ENCODE data around the gene GALC.

The GALC gene

DNA sequence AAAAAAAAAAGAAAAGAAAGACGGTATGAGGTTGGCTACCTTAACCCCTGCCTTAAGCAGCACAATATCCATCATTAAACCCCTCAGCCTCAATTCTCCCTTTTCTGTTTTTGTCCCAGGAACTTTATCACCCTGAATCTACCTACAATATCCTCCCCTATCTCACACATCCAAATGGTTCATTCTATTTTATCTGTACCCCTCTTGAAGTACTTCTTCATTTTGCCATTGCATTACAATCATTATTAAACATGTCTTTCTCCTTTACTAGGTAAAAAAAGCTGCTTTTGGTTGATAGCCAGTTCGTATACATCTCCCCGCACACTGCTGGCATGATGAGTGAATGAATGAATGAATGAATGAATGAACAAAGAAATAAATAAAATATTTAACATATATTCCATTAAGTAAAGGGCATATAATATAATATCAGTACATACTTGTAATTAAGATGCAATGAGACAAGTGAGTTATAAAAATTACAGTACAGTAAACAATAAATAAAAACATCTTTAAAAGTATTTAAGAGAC lies 11.6 kb upstream of the GALC start:
- Histone ChIP-seq H3K36me3 (ENCODE audit: control insufficient read depth, insufficient read depth, low read length) (no peaks in the 10 kb centered on the region), H3K4me1 (ENCODE audit: control insufficient read depth, insufficient read depth, low read length) (no peaks in the 10 kb centered on the region), H3K27ac (ENCODE audit: low read depth, low read length) (no peak overlapping the region), H3K4me3 (ENCODE audit: low read length) (no peak overlapping the region), H3K9ac (ENCODE audit: low read length) (no peak overlapping the region), H3K27me3 (ENCODE audit: control insufficient read depth, insufficient read depth, low read length) (no peaks in the 10 kb centered on the region)

DNA sequence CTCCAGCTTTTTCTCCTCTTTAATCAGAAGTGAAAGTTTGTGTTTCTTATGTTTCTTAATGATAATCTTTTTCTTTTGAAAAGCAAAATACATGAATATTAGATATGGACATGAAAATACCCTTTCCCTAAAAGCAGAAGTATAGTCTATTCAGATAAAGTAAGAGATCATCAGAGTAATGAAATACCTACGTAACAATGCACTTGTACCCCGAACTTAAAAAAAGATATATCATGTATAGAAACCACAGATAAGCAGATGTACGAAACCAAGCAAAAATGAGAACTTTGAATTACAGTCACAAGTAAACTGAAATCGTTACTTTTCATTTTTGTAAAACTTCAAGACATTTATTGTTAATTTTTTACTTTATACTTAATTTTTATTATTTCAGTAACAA lies 10.4 kb upstream of the GALC start:
- H3K4me3 ChIP-seq (ENCODE audit: low read length) = no peak overlapping the region
- H3K36me3 ChIP-seq (ENCODE audit: control insufficient read depth, insufficient read depth, low read length) = no peaks in the 10 kb centered on the region
- H3K4me1 ChIP-seq (ENCODE audit: control insufficient read depth, insufficient read depth, low read length) = no peaks in the 10 kb centered on the region
- H3K27me3 ChIP-seq (ENCODE audit: control insufficient read depth, insufficient read depth, low read length) = no peaks in the 10 kb centered on the region
- H3K27ac ChIP-seq (ENCODE audit: low read depth, low read length) = no peak overlapping the region
- no peak overlapping the region for H3K9ac ChIP-seq (ENCODE audit: low read length)

DNA sequence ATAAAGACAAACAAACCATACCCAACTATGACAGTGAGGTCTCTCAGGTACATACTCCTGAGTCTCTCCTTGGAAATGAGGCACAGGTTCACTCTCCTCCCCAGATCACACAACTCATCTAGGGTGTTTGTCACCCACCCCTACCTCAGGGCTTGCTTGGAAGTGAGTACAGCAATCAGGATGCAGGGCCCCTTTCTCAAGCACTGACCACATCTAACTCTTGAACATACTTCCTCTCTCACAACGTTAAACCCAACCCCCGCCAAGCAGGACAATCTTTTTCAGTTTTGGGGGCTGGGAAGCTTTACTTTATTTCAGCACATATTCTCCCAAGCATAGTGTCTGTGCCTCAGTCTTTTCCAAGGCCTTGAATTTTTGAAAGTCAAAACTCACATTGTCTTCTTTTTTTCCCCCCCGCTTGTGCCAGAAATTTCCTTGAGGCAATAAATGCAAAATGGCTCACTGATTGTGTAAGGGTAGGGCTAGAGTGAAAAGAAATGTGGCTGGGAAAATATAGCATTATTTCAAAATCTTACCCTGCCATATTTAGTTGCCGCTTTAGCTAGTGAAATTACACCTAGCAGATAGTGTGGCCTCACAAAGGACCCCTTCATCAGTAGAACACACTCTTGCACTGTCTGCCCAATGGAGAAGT lies 9.6 kb upstream of the GALC start:
- Histone ChIP-seq H3K27me3 (ENCODE audit: control insufficient read depth, insufficient read depth, low read length) (no peaks in the 10 kb centered on the region), H3K4me1 (ENCODE audit: control insufficient read depth, insufficient read depth, low read length) (no peaks in the 10 kb centered on the region), H3K4me3 (ENCODE audit: low read length) (no peak overlapping the region), H3K27ac (ENCODE audit: low read depth, low read length) (no peak overlapping the region), H3K36me3 (ENCODE audit: control insufficient read depth, insufficient read depth, low read length) (no peaks in the 10 kb centered on the region), H3K9ac (ENCODE audit: low read length) (no peak overlapping the region)

DNA sequence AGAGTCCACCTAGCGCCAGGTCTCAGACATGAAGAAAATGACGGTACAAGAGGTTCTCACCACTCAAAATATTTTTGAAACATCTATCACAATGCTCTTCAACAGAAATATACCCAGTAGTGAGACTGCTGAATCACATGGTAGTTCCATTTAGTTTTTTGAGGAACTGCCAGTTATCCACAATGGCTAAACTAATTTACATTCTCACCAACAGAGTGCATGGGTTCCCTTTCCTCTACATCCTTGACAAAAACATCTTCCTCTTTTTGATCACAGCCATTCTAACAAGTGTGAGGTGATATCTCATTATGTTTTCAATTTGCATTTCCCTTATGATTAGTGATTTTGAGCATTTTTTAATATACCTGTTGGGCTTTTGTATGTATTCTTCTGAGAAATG lies 6.3 kb upstream of the GALC start:
- Histone ChIP-seq H3K36me3 (ENCODE audit: control insufficient read depth, insufficient read depth, low read length) (no peaks in the 10 kb centered on the region), H3K27ac (ENCODE audit: low read depth, low read length) (no peak overlapping the region), H3K4me3 (ENCODE audit: low read length) (no peak overlapping the region), H3K27me3 (ENCODE audit: control insufficient read depth, insufficient read depth, low read length) (no peaks in the 10 kb centered on the region), H3K9ac (ENCODE audit: low read length) (no peak overlapping the region), H3K4me1 (ENCODE audit: control insufficient read depth, insufficient read depth, low read length) (no peaks in the 10 kb centered on the region)

DNA sequence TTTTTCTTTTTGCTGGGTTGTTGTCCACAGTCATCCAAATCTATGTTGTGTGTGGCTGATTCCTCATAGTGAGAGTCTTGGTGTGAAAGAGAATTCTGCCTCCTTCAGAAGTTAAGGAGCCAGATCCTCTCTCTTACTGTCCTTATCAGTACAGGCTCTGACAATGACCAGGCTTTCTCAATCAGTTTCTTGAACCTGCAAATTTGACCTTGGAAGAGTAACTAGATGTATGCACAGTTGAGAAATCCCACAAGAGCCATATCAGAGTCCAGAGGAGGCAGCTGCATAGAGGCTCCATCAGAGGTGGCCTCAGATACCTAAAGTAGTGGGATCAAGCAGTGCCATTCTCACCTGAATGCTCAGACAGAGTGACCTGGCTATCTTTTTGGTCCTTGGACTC lies 5.5 kb upstream of the GALC start:
- no peak overlapping the region for H3K4me3 ChIP-seq (ENCODE audit: low read length)
- no peak overlapping the region for H3K9ac ChIP-seq (ENCODE audit: low read length)
- H3K4me1 ChIP-seq (ENCODE audit: control insufficient read depth, insufficient read depth, low read length) = peaks cover 4% of the 10 kb centered on the region
- no peaks in the 10 kb centered on the region for H3K27me3 ChIP-seq (ENCODE audit: control insufficient read depth, insufficient read depth, low read length)
- H3K36me3 ChIP-seq (ENCODE audit: control insufficient read depth, insufficient read depth, low read length) = no peaks in the 10 kb centered on the region
- H3K27ac ChIP-seq (ENCODE audit: low read depth, low read length) = no peak overlapping the region

DNA sequence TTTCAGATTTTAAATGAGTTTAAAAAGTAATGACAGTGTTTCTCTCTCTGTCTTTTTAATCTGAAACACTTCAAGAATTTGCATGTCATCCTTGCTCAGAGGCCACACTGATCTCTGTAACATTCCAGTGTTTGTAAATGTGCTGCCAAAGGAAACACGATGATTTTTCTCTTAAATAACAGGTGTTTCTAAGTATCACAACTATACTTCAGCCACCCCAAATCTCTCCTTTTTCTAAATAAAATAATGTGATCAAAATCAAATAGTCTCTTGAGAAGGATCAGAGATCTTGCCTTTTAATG lies 3.3 kb upstream of the GALC start:
- H3K27ac ChIP-seq (ENCODE audit: low read depth, low read length) = no peak overlapping the region
- H3K9ac ChIP-seq (ENCODE audit: low read length) = no peak overlapping the region
- H3K4me3 ChIP-seq (ENCODE audit: low read length) = no peak overlapping the region
- H3K4me1 ChIP-seq (ENCODE audit: control insufficient read depth, insufficient read depth, low read length) = peaks cover 5% of the 10 kb centered on the region
- no peaks in the 10 kb centered on the region for H3K36me3 ChIP-seq (ENCODE audit: control insufficient read depth, insufficient read depth, low read length)
- H3K27me3 ChIP-seq (ENCODE audit: control insufficient read depth, insufficient read depth, low read length) = no peaks in the 10 kb centered on the region

DNA sequence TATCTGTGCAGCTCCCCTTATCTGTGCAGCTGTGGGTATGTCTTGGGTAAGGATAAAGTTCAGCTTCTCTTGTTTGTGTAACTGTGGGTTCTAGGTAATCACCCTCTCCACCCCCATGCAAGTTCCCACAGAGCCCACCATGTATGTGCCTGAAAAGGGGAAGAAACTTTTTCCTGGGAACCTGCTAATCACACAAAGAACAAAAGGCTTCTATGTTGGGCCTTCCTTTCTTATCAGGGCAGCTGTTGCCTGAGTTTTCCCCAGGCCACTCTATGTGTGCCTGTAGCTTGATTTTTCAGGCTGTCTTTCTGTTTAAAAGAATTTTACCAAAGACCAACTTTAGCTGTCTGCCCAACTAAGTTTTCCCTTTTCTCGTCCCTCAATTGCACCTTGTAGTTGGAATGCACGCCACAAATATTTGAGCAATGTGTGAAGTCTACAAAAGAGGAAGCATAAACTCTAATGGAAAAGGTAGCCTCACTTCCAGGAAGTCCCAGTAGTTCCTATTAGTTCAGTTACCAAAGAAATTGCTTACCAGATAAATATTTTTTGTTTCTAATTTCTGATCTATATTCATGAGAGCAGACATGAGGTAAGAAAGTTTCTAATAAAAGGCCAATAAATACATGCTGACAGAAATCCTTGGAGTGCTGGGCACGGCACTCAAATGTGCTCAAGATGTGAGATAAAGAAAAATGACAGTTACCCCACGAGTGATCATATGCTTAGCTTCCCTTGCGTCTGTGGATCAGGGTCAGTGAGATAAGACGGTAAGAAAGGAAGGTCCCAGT lies 2.7 kb upstream of the GALC start:
- H3K27me3 ChIP-seq (ENCODE audit: control insufficient read depth, insufficient read depth, low read length) = no peaks in the 10 kb centered on the region
- no peak overlapping the region for H3K27ac ChIP-seq (ENCODE audit: low read depth, low read length)
- no peak overlapping the region for H3K4me3 ChIP-seq (ENCODE audit: low read length)
- no peak overlapping the region for H3K9ac ChIP-seq (ENCODE audit: low read length)
- no peaks in the 10 kb centered on the region for H3K36me3 ChIP-seq (ENCODE audit: control insufficient read depth, insufficient read depth, low read length)
- H3K4me1 ChIP-seq (ENCODE audit: control insufficient read depth, insufficient read depth, low read length) = peaks cover 5% of the 10 kb centered on the region

DNA sequence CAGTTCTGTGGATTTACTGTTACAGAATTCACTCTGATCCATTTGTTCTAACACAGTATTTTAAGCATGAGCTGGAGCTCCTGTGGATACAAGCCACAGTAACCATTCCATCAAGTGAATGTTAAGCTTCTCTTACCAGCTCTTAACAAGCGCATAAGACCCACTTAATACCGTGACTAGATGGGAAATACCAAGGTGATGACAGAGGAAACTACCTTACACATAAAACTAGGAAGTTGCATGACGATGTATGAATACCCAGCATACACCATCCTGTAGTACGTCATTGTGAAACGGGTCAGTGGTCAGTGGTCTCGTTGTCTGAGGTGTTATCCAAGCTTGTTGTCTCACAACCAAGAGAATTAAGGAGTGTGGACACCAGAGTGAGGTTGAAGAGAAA lies 2.0 kb upstream of the GALC start:
- H3K4me3 ChIP-seq (ENCODE audit: low read length) = no peak overlapping the region
- H3K9ac ChIP-seq (ENCODE audit: low read length) = no peak overlapping the region
- peaks cover 5% of the 10 kb centered on the region for H3K4me1 ChIP-seq (ENCODE audit: control insufficient read depth, insufficient read depth, low read length)
- H3K27me3 ChIP-seq (ENCODE audit: control insufficient read depth, insufficient read depth, low read length) = no peaks in the 10 kb centered on the region
- H3K36me3 ChIP-seq (ENCODE audit: control insufficient read depth, insufficient read depth, low read length) = no peaks in the 10 kb centered on the region
- no peak overlapping the region for H3K27ac ChIP-seq (ENCODE audit: low read depth, low read length)

DNA sequence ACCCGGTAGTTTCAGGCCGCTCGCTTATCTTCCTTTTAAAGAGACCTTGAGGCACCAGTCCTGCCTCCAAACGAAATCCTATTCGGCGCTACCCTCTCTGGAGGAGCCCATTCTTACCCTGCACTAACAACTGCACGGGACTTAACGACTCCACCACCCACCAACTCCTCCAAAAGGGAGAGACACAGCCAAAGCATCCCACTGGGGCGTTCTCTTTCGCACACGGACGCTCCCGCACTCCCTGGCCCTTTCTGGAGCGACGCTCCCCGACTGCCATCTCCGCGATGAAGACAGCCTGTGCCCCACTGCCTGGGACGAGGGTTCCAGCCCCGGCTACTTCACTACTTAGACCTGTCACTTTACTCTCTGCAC lies 650 bp downstream of the GALC start:
- H3K4me3 ChIP-seq (ENCODE audit: low read length) = peak overlapping the region; percentile 68
- peaks cover 5% of the 10 kb centered on the region for H3K4me1 ChIP-seq (ENCODE audit: control insufficient read depth, insufficient read depth, low read length)
- no peaks in the 10 kb centered on the region for H3K27me3 ChIP-seq (ENCODE audit: control insufficient read depth, insufficient read depth, low read length)
- peak overlapping the region; percentile 25 for H3K9ac ChIP-seq (ENCODE audit: low read length)
- H3K27ac ChIP-seq (ENCODE audit: low read depth, low read length) = peak overlapping the region; percentile 89
- H3K36me3 ChIP-seq (ENCODE audit: control insufficient read depth, insufficient read depth, low read length) = no peaks in the 10 kb centered on the region

DNA sequence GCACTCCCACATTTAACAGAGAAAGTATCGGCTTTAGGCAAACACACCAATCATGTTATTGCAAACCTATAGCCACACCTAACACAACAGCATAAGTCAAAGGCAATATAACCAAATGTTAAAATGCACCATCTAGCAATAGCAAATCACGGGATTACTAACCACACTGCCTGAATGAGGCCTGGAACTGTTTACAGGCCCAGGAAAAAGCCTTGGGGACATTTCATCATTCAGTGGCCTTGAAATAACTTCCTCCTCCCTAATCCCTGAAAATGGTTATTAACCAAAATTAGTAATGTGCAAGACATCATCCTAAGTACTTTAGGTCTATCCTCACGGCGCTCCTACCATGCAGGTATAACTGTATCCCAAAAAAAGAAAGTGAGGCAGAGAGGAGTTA lies 2.3 kb downstream of the GALC start:
- H3K36me3 ChIP-seq (ENCODE audit: control insufficient read depth, insufficient read depth, low read length) = no peaks in the 10 kb centered on the region
- H3K27ac ChIP-seq (ENCODE audit: low read depth, low read length) = no peak overlapping the region
- peaks cover 5% of the 10 kb centered on the region for H3K4me1 ChIP-seq (ENCODE audit: control insufficient read depth, insufficient read depth, low read length)
- H3K27me3 ChIP-seq (ENCODE audit: control insufficient read depth, insufficient read depth, low read length) = no peaks in the 10 kb centered on the region
- H3K9ac ChIP-seq (ENCODE audit: low read length) = no peak overlapping the region
- no peak overlapping the region for H3K4me3 ChIP-seq (ENCODE audit: low read length)

DNA sequence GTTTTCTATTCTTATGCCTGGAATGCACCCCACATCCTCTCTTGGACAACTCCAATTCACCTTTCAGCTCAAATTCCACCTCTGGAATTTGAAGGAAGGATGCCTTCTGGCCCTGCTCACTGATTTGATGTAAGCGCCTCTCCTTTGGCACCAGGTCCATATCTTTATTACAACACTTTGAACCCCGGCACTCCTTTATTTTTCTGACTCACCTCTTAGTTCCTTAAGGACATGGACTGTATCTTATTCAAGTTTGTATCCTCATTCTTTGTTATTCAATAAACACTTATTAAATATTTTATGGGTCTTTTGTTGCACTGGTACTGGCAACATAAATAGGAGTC lies 3.1 kb downstream of the GALC start:
- no peaks in the 10 kb centered on the region for H3K27me3 ChIP-seq (ENCODE audit: control insufficient read depth, insufficient read depth, low read length)
- no peak overlapping the region for H3K27ac ChIP-seq (ENCODE audit: low read depth, low read length)
- H3K4me3 ChIP-seq (ENCODE audit: low read length) = no peak overlapping the region
- no peaks in the 10 kb centered on the region for H3K36me3 ChIP-seq (ENCODE audit: control insufficient read depth, insufficient read depth, low read length)
- H3K4me1 ChIP-seq (ENCODE audit: control insufficient read depth, insufficient read depth, low read length) = peaks cover 5% of the 10 kb centered on the region
- no peak overlapping the region for H3K9ac ChIP-seq (ENCODE audit: low read length)

DNA sequence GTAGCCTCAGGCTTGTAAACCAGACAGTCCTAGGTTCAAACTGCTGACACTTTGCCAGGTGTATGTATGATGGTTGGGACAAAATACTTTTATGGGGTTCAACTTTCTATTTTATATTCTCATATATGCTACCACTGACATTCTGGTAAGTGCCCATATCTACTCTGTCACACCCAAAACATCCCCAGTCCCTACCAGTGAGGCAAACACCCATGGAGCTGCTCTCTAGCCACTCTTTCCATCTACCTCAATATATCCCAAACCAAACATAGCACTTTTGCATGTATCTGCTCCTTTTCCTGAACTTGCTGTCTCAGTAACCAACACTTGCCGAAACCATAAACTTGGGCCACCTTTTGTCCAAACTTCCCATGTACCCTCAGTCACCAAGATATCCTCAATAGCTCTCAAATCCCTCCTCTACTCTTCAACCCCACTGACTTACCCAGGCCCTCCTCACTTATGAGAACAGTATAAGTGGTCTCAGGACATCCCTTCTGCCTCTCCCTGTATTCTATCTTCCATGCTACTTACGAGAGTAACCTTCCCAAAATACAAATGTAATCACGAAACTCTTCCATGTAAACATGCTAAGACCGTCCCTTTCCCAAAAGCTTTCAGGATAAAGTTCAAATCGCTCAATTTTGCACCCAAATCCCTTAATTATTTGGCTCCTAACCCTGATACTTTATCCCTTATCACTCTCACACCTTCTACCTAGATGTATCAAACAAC lies 3.6 kb downstream of the GALC start:
- Histone ChIP-seq H3K27ac (ENCODE audit: low read depth, low read length) (no peak overlapping the region), H3K4me3 (ENCODE audit: low read length) (no peak overlapping the region), H3K4me1 (ENCODE audit: control insufficient read depth, insufficient read depth, low read length) (peaks cover 5% of the 10 kb centered on the region), H3K9ac (ENCODE audit: low read length) (no peak overlapping the region), H3K36me3 (ENCODE audit: control insufficient read depth, insufficient read depth, low read length) (no peaks in the 10 kb centered on the region), H3K27me3 (ENCODE audit: control insufficient read depth, insufficient read depth, low read length) (no peaks in the 10 kb centered on the region)

Data from rectal smooth muscle tissue (tissue), 1 donor.